NT2/D1 (cell line): ENCODE data around the gene SLC6A19.

Source experiments
- SUZ12 ChIP-seq: IDR thresholded peaks from 2 replicates; pipeline ENCODE4 v1.6.1; 2011; ENCODE audit not compliant: insufficient read length, insufficient read depth; ENCODE audit errors: extremely low read depth
- YY1 ChIP-seq: IDR thresholded peaks from 2 replicates; pipeline ENCODE4 v1.6.1; 2011; ENCODE audit not compliant: insufficient read length, insufficient read depth
- ZNF274 ChIP-seq: IDR thresholded peaks from 2 replicates; pipeline ENCODE4 v1.6.1; 2011; ENCODE audit warnings: mild to moderate bottlenecking, low read depth, low read length

- TF ChIP-seq YY1 (no peak), ZNF274 (no peak), SUZ12 (no peak)
Observed at GRCh38 chr5:1186351-1187233, 14.8 kb upstream of the SLC6A19 start.
